IPS-18a (cell line): ENCODE results near the gene OSBP2.

Source experiments
- H3K27ac ChIP-seq: one replicate; pipeline ENCODE4 v1.5.1; 2013; ENCODE audit warnings: low read length
- H3K27me3 ChIP-seq: one replicate; pipeline ENCODE4 v1.6.1; 2013; ENCODE audit warnings: mild to moderate bottlenecking, low read length; ENCODE audit not compliant: control insufficient read depth, insufficient read depth
- H3K36me3 ChIP-seq: one replicate; pipeline ENCODE4 v1.6.1; 2013; ENCODE audit warnings: low read depth, low read length; ENCODE audit not compliant: control insufficient read depth
- H3K4me1 ChIP-seq: one replicate; pipeline ENCODE4 v1.6.1; 2013; ENCODE audit warnings: low read depth, low read length; ENCODE audit not compliant: control insufficient read depth
- H3K4me3 ChIP-seq: one replicate; pipeline ENCODE4 v1.5.1; 2013; ENCODE audit warnings: low read length
- H3K9ac ChIP-seq: one replicate; pipeline ENCODE4 v1.6.1; 2013; ENCODE audit warnings: mild to moderate bottlenecking, low read length, moderate library complexity
- H3K9me3 ChIP-seq: one replicate; pipeline ENCODE4 v1.6.1; 2013; ENCODE audit warnings: low read depth, low read length; ENCODE audit not compliant: control insufficient read depth

OSBP2 gene

DNA sequence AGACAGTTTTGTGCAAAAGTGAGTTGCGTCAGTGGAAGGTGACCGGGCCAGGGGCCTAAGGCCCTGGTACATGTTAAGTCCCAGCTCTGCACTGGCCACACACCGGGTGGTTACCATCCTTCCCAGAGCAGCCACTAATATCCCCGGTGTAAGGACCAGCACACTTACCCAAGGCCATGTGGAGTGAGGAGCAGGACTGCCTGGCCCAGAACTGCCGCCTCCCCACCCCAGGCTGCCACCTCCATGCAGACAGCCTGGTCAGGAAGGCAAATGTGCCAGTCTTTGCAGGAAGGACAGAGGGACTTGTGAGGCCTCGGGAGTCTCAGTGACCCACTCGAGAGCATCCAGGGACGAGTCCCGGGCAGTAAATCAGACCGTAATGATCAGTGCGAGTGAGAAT lies 171.0 kb downstream of the OSBP2 start:
- Histone ChIP-seq H3K36me3 (no peaks in the 10 kb centered on the region), H3K9me3 (no peaks in the 10 kb centered on the region), H3K27me3 (no peaks in the 10 kb centered on the region), H3K4me1 (no peaks in the 10 kb centered on the region), H3K4me3 (no peak overlapping the region), H3K9ac (no peak overlapping the region), H3K27ac (no peak overlapping the region)

- H3K9ac ChIP-seq: no peak overlapping the region
- H3K27ac ChIP-seq: no peak overlapping the region
- H3K4me3 ChIP-seq: no peak overlapping the region
- H3K4me1 ChIP-seq: no peaks in the 10 kb centered on the region
- no peaks in the 10 kb centered on the region for H3K27me3 ChIP-seq
- H3K9me3 ChIP-seq: no peaks in the 10 kb centered on the region
- H3K36me3 ChIP-seq: no peaks in the 10 kb centered on the region
Measured at GRCh38 chr22:30866216-30866615, 171.5 kb downstream of the OSBP2 start.

- no peaks in the 10 kb centered on the region for H3K4me1 ChIP-seq
- H3K27ac ChIP-seq: no peak overlapping the region
- H3K9me3 ChIP-seq: no peaks in the 10 kb centered on the region
- no peaks in the 10 kb centered on the region for H3K27me3 ChIP-seq
- H3K36me3 ChIP-seq: no peaks in the 10 kb centered on the region
- no peak overlapping the region for H3K4me3 ChIP-seq
- no peak overlapping the region for H3K9ac ChIP-seq
Measured at GRCh38 chr22:30866811-30867271, 172.2 kb downstream of the OSBP2 start.

DNA sequence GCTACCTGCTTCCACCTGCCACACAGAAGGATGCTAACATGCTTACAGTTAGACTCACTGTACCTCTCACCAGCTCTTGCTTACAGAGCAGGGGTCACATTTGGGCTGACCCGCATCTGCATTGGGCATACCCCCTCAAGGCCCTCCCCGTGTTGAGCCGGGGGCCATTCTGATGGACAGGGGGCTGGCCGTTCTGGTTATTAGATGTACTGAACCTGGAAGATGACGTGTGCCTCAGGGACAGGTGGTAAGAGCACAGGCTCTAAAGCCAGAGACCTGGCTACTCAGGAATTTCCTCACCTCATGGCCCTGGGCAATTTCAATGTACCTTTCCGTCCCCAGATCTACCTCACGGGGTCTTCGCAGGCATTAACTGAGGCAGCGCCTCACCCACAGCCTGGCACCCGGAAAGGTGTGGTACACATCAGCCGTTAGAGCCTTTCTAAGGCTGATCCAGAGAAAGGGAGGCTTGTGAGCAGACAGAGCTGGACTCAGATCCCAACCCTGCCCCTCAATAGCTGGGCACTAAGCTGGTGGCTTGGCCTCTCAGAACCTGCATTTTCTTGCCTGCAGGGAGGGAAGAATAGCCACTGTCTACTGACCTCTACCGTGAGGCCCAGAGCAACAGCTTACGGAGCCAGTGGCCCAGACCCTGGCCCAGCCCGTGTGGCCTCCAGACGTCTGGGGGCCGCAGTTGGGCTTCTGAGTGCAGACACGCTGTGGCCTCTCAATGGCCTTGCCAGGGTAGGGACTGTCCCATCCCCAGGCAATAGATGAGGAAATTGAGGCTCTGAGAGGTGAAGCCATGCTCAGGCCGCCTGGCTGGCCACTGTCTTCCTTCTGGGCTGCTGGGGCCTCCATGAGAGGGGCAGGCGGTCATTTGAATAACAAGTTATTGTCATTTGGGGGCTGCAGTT lies 173.3 kb downstream of the OSBP2 start:
- no peaks in the 10 kb centered on the region for H3K9me3 ChIP-seq
- no peak overlapping the region for H3K4me3 ChIP-seq
- H3K4me1 ChIP-seq: no peaks in the 10 kb centered on the region
- H3K27me3 ChIP-seq: no peaks in the 10 kb centered on the region
- H3K27ac ChIP-seq: no peak overlapping the region
- H3K36me3 ChIP-seq: no peaks in the 10 kb centered on the region
- H3K9ac ChIP-seq: no peak overlapping the region

DNA sequence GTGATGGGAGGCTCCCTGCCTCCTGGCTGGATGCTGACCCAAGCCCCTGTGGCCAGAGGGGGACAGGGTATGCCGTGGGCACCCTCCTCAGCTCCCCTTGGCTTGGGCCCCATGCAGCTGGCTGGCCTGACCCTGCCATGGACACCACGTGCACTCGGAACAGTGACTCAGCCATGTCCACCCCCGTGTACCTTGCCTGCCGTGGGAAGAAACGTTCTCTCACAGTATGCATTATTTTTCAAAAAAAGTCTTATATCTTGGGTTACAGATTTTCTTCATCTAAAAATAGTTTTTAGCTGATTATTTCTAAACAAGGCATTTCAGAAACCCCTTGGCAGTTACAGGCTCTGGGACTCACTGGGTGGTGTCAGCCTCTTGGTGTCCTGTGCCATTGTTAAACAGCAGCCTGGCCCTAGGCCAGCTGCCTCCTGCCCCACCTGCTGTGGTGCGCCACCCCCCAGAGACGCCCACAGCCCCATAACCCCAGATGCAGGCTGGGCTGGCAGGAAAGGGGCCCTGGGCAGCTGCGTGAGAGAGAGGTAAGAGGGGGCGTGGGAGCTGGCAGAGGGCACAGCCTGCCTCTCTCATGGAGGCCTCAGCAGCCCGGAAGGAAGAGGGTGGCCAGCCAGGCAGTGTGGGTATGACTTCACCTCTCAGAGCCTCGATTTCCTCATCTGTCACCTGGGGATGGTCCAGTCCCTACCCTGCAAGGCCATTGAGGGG lies 174.2 kb downstream of the OSBP2 start:
- H3K27ac ChIP-seq: no peak overlapping the region
- no peaks in the 10 kb centered on the region for H3K9me3 ChIP-seq
- no peaks in the 10 kb centered on the region for H3K27me3 ChIP-seq
- no peak overlapping the region for H3K4me3 ChIP-seq
- no peaks in the 10 kb centered on the region for H3K4me1 ChIP-seq
- no peak overlapping the region for H3K9ac ChIP-seq
- H3K36me3 ChIP-seq: no peaks in the 10 kb centered on the region

GRCh38 chr22:30869667-30870395 lies 175.2 kb downstream of the OSBP2 start:
- H3K27me3 ChIP-seq: no peaks in the 10 kb centered on the region
- no peak overlapping the region for H3K9ac ChIP-seq
- H3K4me1 ChIP-seq: no peaks in the 10 kb centered on the region

DNA sequence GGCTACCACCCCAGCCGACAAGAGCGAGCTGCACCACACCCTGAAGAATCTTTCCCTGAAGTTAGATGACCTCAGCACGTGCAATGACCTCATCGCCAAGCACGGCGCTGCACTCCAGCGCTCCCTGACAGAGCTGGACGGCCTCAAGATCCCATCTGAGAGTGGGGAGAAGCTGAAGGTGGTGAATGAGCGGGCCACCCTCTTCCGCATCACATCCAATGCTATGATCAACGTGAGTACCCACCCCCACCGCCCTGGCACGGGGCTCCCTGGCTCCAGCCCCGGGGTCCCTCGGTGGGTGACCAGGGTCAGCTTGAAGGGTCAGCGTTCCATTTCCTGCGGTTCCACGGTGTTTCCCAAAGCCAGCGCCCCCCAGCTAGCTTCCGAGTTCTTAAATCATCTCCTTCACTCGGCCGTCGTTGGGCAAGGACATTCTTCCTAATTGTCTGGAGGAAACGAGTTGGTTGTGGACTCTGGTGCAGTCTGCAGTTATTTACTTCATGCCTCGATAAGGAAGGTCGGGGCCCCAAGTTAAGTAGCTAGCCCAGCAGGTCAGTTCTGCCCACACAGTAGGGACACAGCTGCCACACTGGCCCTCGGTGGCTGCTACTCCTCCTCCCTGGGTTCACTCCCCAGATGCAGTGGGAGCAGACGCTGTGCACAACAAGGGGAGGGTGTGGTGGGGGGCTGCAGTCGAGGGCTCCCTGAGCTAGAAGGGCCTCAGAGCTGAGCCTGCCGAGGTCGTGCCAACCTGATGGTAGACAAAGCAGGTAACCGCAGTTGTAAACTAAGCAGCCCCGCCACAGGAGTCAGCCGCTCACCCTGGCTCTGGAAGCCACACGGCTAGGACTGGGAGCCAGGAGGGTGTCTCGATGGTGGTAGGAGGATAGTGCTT lies 176.0 kb downstream of the OSBP2 start:
- Histone ChIP-seq H3K36me3 (no peaks in the 10 kb centered on the region), H3K27ac (no peak overlapping the region), H3K9me3 (no peaks in the 10 kb centered on the region), H3K27me3 (no peaks in the 10 kb centered on the region), H3K9ac (no peak overlapping the region), H3K4me1 (no peaks in the 10 kb centered on the region), H3K4me3 (no peak overlapping the region)

More at GRCh38 chr22:30869667-30870395, 175.2 kb downstream of the OSBP2 start:
- Histone ChIP-seq H3K4me3 (no peak overlapping the region), H3K9me3 (no peaks in the 10 kb centered on the region), H3K36me3 (no peaks in the 10 kb centered on the region), H3K27ac (no peak overlapping the region)

DNA sequence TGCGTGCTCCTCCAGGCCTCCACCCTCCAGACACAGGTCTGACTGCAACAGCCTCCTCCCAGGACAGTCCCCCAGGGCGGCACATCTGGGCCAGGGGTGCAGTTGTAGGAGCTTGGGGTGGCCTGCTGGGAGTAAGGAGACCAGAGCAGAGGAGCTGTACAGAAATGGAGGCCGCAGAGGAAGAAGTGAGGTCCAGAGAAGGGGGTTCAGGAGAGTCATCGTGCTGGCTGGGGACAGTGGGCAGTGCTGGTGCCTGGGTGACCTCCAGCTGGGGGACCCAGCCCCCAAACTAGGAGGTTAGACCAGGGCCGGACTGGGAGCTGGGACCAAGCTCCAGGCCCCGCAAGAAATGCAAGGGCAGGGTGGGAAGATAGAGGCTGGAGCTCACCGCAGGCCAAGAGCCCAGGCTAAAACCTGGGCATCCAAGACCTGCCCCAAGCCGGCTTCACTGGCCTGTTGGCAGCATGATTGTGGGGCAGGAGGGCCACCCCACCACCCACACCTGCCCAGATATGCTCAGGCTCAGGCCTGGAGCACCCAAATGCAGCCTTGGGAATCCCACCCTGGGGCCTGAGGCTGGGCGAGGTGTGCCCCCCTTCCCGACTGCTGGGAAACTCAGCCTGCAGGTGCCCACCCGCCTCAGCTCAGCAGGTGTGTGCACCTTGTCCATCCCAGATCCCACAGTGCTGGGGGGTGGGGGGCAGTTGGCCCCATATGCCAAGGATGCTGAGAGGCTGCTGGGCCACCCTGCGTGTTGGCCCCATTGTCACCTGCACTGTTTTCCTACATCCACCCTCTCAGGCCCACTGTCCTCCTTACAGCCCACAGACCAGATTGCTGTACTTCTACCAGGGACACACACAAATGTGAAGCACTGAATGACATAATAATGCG lies 177.0 kb downstream of the OSBP2 start:
- no peak overlapping the region for H3K4me3 ChIP-seq

GRCh38 chr22:30872285-30873041 lies 177.8 kb downstream of the OSBP2 start:
- Histone ChIP-seq H3K9me3 (no peaks in the 10 kb centered on the region), H3K27me3 (no peaks in the 10 kb centered on the region), H3K36me3 (no peaks in the 10 kb centered on the region), H3K9ac (no peak overlapping the region), H3K4me3 (no peak overlapping the region), H3K4me1 (no peaks in the 10 kb centered on the region), H3K27ac (no peak overlapping the region)

More for the DNA sequence above, 177.0 kb downstream of the OSBP2 start:
- H3K27me3 ChIP-seq: no peaks in the 10 kb centered on the region
- no peaks in the 10 kb centered on the region for H3K9me3 ChIP-seq
- no peak overlapping the region for H3K9ac ChIP-seq
- no peaks in the 10 kb centered on the region for H3K4me1 ChIP-seq
- H3K27ac ChIP-seq: no peak overlapping the region
- no peaks in the 10 kb centered on the region for H3K36me3 ChIP-seq
